Left lung (tissue), 10 donors: ENCODE measurements around the gene RASA3. TPM values are rescaled to one million over a fixed set of nuclear protein-coding genes. Genes with fewer than 3 reads are reported as not detected.

ENCODE experiments used
- ATAC-seq: fragments of 200-7000 bp; cut with Tn5 transposase; one replicate; pipeline ENCODE4 v1.9.1; 2020; ENCODE audit warnings: moderate library complexity
- DNase-seq, 4 donors: peaks; one replicate each; pipeline ENCODE4 v3.0.0-alpha.2; 2013 to 2020
- H3K27ac ChIP-seq, 2 donors: fragments of 200-600 bp; sonication (generic) in 1 of 2; one replicate each; pipeline versions ENCODE4 v1.5.0 to v1.8.0; 2020 to 2021
- H3K27me3 ChIP-seq, 2 donors: fragments of 200-600 bp; sonication (generic) in 1 of 2; one replicate each; pipeline versions ENCODE4 v1.5.0 to v1.8.0; 2020 to 2021
- H3K36me3 ChIP-seq, 2 donors: fragments of 200-600 bp; sonication (generic) in 1 of 2; one replicate each; pipeline versions ENCODE4 v1.5.0 to v1.8.0; 2020 to 2021
- H3K4me1 ChIP-seq, 2 donors: fragments of 200-600 bp; one replicate each; pipeline ENCODE4 v1.8.0; 2021
- H3K4me3 ChIP-seq, 2 donors: fragments of 200-600 bp; sonication (generic) in 1 of 2; one replicate each; pipeline versions ENCODE4 v1.5.0 to v1.8.0; 2020 to 2021; ENCODE audit warnings: mild to moderate bottlenecking in 1 of 2
- H3K9me3 ChIP-seq, 2 donors: fragments of 200-600 bp; sonication (generic) in 1 of 2; one replicate each; pipeline versions ENCODE4 v1.5.0 to v1.8.0; 2020 to 2021
- intact Hi-C, 2 donors: fragments of 100-400 bp; cut with DNase I; formaldehyde crosslinking; loops; one replicate each; pipeline versions ENCODE4 v1.11.2 to v1.14.2; 2022
- polyA plus RNA-seq, 6 donors: library from polyadenylated mRNA; unstranded; fragments of 120-200 nt; gene quantifications; one replicate each; pipeline ENCODE4 v1.2.1, GENCODE V29; 2013; ENCODE audit not compliant: insufficient read length in 6 of 6
- total RNA-seq, 2 donors: library from RNA; stranded (reverse); fragmentation: NEBNext Ultra II Directional; extraction: Animal tissue kit (Norgen Biotek cat#: 25700); gene quantifications; one replicate each; pipeline ENCODE4 v1.2.1, GENCODE V29; 2021
- TF ChIP-seq, protein P1 (sequence below), 2 donors: fragments of 200-600 bp; sonication (generic) in 1 of 2; IDR thresholded peaks; one replicate each; pipeline versions ENCODE4 v1.5.0 to v1.8.0; 2021; ENCODE audit warnings: antibody characterized with exemption in 2 of 2
- donor health status: DM: no; HTN: yes; CAD: no.
- donor health status: DM: no; HTN: no; CAD: no.

RASA3 gene
- total and polyA plus RNA-seq, 8 donors, result 11.4 to 22.2 (median 12.7) TPM

DNA sequence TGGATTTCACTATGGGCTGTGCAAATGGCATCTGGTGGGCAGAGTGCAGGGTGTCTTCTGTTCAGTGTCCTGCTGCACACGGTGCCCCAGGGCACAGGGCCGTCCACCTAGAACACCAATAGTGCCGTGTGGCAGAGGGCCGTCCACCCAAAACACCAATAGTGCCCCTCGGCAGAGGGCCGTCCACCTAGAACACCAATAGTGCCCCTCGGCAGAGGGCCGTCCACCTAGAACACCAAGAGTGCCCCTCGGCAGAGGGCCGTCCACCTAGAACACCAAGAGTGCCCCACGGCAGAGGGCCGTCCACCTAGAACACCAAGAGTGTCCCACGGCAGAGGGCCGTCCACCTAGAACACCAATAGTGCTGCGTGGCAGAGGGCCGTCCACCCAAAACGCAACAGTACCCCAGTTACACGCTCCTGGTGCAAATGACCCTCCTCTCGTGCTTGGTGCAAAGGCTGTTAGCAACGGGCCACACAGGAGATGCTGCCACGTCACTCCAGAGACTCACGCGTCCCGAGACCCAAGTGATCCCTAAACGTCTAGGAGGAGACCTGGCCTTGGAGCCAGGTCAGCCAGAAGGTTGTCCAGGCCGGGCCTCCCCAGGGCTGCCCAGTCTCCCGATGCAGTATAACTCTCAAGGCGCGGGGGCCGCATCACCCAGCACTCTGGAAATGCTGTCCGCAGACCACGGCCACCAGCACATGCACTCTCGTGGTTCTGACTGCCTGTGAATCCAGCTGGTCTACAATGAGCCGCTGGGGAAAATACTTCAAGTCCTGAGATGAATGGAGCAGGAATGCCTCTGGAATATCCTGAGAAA is 51.5 kb downstream of the RASA3 start:
- no peak overlapping the region for H3K4me3 ChIP-seq
- H3K36me3 ChIP-seq, result no peaks in the 10 kb centered on the region
- intact Hi-C loops, result no loop called here
- DNase-seq (peak in 1 of 4 donors; percentile 77), ATAC-seq (no peak)
- H3K9me3 ChIP-seq, result peaks cover 0 to 2% of the 10 kb centered on the region in 2 donors
- no peaks in the 10 kb centered on the region for H3K27me3 ChIP-seq
- TF ChIP-seq, protein P1, sequence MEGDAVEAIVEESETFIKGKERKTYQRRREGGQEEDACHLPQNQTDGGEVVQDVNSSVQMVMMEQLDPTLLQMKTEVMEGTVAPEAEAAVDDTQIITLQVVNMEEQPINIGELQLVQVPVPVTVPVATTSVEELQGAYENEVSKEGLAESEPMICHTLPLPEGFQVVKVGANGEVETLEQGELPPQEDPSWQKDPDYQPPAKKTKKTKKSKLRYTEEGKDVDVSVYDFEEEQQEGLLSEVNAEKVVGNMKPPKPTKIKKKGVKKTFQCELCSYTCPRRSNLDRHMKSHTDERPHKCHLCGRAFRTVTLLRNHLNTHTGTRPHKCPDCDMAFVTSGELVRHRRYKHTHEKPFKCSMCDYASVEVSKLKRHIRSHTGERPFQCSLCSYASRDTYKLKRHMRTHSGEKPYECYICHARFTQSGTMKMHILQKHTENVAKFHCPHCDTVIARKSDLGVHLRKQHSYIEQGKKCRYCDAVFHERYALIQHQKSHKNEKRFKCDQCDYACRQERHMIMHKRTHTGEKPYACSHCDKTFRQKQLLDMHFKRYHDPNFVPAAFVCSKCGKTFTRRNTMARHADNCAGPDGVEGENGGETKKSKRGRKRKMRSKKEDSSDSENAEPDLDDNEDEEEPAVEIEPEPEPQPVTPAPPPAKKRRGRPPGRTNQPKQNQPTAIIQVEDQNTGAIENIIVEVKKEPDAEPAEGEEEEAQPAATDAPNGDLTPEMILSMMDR (IDR thresholded peaks at IDR 0.05), result no peak
- no peak overlapping the region for H3K27ac ChIP-seq
- H3K4me1 ChIP-seq, result no peaks in the 10 kb centered on the region

GRCh38 chr13:114079601-114080536 is 52.6 kb downstream of the RASA3 start:
- ATAC-seq (no peak), DNase-seq (peak in 1 of 4 donors; percentile 25)
- no peaks in the 10 kb centered on the region for H3K4me1 ChIP-seq
- H3K36me3 ChIP-seq, result peaks cover 0 to 5% of the 10 kb centered on the region in 2 donors
- H3K27me3 ChIP-seq, result no peaks in the 10 kb centered on the region
- intact Hi-C loops, result no loop called here
- TF ChIP-seq, protein P1 (IDR thresholded peaks at IDR 0.05), result no peak
- peaks cover 0 to 2% of the 10 kb centered on the region in 2 donors for H3K9me3 ChIP-seq
- no peak overlapping the region for H3K4me3 ChIP-seq
- H3K27ac ChIP-seq, result no peak overlapping the region

- TF ChIP-seq, protein P1 (IDR thresholded peaks at IDR 0.05), result no peak
- H3K4me3 ChIP-seq, result no peak overlapping the region
- no peak overlapping the region for H3K27ac ChIP-seq
- H3K27me3 ChIP-seq, result no peaks in the 10 kb centered on the region
- H3K9me3 ChIP-seq, result peaks cover 0 to 2% of the 10 kb centered on the region in 2 donors
- peak; percentile 71 for ATAC-seq
- no peaks in the 10 kb centered on the region for H3K4me1 ChIP-seq
- DNase-seq, result peak in 3 of 4 donors; percentile 31 to 76 (median 61)
- peaks cover 0 to 7% of the 10 kb centered on the region in 2 donors for H3K36me3 ChIP-seq
- intact Hi-C loops, result no loop called here
Observed at GRCh38 chr13:114078461-114079451, 53.7 kb downstream of the RASA3 start.

- Histone ChIP-seq H3K4me1 (no peaks in the 10 kb centered on the region), H3K4me3 (no peak overlapping the region), H3K27ac (no peak overlapping the region), H3K9me3 (no peaks in the 10 kb centered on the region), H3K27me3 (no peaks in the 10 kb centered on the region), H3K36me3 (peaks cover 0 to 11% of the 10 kb centered on the region in 2 donors)
- DNase-seq (peak in 1 of 4 donors; percentile 62), ATAC-seq (peak; percentile 35)
- intact Hi-C loops, result no loop called here
- TF ChIP-seq, protein P1 (IDR thresholded peaks at IDR 0.05), result no peak
Observed at GRCh38 chr13:114077933-114078325, 54.5 kb downstream of the RASA3 start.
